ENCODE data around the gene SF3B5.

Gene SF3B5

DNA sequence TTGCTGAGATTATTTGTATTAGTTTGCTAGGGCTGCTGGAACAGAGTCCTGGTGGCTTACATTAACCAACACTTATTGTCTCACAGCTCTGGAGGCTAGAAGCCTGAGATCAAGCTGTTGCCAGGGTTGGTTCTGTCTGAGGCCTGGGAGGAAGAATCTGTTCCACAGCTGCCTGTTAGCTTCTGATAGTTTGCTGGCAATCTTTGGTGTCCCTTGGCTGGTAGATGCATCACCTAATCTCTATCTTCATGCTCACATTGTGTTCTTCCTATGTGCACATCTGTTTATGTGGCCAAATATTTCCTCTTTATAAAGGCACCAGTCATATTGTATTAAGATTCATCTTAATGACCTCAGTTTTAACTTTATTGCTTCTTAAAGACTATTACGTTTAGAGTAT lies 19.5 kb downstream of the SF3B5 start:
- no peaks in the 10 kb centered on the region for H3K9me3 Mint-ChIP-seq

DNA sequence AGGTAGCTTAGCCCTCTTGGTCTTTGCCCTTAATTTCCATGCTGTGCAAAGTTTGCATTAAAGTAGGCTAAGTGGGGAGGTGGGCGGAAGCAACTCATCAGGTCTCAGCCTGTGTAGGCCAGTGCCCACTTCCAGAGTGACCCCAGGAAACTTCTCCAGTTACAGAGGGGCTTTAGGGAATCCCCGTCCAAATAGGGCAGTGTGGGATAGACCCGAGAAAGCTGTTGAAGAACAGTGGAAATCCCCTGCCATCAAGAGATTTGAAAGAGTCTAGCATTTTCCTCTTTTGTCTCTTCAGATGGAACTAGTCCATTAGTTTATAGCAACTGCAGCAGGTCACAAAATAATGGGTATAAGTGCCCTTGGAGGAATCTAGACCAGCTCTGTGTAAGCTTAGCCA lies 20.2 kb downstream of the SF3B5 start:
- Mint-ChIP-seq H3K9me3 (no peaks in the 10 kb centered on the region), H3K27ac (no peak overlapping the region)

More for the DNA sequence above, 19.5 kb downstream of the SF3B5 start:
- Mint-ChIP-seq H3K36me3 (ENCODE audit: low read depth) (no peaks in the 10 kb centered on the region), H3K27ac (no peak overlapping the region), H3K27me3 (ENCODE audit: low read depth, poor library complexity) (peaks cover 23% of the 10 kb centered on the region), H3K4me3 (no peak overlapping the region), H3K4me1 (no peaks in the 10 kb centered on the region)
- no peak for DNase-seq
- TF ChIP-seq, protein P1, sequence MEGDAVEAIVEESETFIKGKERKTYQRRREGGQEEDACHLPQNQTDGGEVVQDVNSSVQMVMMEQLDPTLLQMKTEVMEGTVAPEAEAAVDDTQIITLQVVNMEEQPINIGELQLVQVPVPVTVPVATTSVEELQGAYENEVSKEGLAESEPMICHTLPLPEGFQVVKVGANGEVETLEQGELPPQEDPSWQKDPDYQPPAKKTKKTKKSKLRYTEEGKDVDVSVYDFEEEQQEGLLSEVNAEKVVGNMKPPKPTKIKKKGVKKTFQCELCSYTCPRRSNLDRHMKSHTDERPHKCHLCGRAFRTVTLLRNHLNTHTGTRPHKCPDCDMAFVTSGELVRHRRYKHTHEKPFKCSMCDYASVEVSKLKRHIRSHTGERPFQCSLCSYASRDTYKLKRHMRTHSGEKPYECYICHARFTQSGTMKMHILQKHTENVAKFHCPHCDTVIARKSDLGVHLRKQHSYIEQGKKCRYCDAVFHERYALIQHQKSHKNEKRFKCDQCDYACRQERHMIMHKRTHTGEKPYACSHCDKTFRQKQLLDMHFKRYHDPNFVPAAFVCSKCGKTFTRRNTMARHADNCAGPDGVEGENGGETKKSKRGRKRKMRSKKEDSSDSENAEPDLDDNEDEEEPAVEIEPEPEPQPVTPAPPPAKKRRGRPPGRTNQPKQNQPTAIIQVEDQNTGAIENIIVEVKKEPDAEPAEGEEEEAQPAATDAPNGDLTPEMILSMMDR (IDR thresholded peaks at IDR 0.05) = no peak

DNA sequence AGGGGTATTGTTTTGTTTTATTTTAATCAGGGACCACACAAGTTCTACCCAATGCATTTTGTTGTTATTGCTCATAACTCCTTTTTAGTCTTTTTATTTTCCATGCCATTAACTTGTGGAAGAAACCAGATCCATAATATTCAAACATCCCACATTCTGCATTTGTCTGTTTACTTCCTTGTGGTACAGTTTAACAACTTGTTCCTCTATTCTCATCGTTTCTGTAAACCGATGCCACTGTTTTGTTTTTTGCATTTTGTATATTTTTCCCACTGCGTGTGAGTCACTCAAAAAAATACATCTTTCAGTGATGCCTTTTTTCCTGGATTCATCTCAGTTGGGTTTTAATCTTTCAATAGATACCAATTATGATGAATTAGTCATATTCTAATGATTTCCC lies 22.3 kb downstream of the SF3B5 start:
- H3K9me3 Mint-ChIP-seq = no peaks in the 10 kb centered on the region
- H3K4me3 Mint-ChIP-seq = no peak overlapping the region
- DNase-seq = no peak
- TF ChIP-seq, protein P1 (IDR thresholded peaks at IDR 0.05) = no peak
- no peaks in the 10 kb centered on the region for H3K36me3 Mint-ChIP-seq (ENCODE audit: low read depth)
- H3K27me3 Mint-ChIP-seq (ENCODE audit: low read depth, poor library complexity) = peaks cover 40% of the 10 kb centered on the region
- H3K4me1 Mint-ChIP-seq = no peaks in the 10 kb centered on the region
- H3K27ac Mint-ChIP-seq = no peak overlapping the region

More for the DNA sequence above, 20.2 kb downstream of the SF3B5 start:
- Mint-ChIP-seq H3K27me3 (ENCODE audit: low read depth, poor library complexity) (peaks cover 27% of the 10 kb centered on the region), H3K4me3 (no peak overlapping the region), H3K4me1 (no peaks in the 10 kb centered on the region), H3K36me3 (ENCODE audit: low read depth) (no peaks in the 10 kb centered on the region)
- TF ChIP-seq, protein P1 (IDR thresholded peaks at IDR 0.05) = no peak
- DNase-seq = no peak

DNA sequence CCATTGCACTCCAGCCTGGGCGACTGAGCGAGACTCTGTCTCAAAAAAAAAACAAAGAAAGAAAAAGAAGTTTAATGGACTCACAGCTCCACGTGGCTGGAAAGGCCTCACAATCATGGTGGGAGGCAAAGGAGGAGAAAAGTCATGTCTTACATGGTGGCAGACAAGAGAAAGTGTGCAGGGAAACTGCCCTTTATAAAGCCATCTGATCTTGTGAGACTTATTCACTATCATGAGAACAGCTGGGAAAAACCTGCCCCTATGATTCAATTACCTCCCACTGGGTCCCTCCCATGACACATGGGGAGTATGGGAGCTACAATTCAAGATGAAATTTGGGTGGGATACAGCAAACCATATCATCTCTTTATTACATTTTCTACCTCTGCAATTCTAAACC lies 25.9 kb downstream of the SF3B5 start:
- no peak for DNase-seq
- no peak overlapping the region for H3K27ac Mint-ChIP-seq
- no peaks in the 10 kb centered on the region for H3K9me3 Mint-ChIP-seq
- peaks cover 69% of the 10 kb centered on the region for H3K27me3 Mint-ChIP-seq (ENCODE audit: low read depth, poor library complexity)
- TF ChIP-seq, protein P1 (IDR thresholded peaks at IDR 0.05) = no peak
- no peak overlapping the region for H3K4me3 Mint-ChIP-seq
- H3K4me1 Mint-ChIP-seq = no peaks in the 10 kb centered on the region
- no peaks in the 10 kb centered on the region for H3K36me3 Mint-ChIP-seq (ENCODE audit: low read depth)

DNA sequence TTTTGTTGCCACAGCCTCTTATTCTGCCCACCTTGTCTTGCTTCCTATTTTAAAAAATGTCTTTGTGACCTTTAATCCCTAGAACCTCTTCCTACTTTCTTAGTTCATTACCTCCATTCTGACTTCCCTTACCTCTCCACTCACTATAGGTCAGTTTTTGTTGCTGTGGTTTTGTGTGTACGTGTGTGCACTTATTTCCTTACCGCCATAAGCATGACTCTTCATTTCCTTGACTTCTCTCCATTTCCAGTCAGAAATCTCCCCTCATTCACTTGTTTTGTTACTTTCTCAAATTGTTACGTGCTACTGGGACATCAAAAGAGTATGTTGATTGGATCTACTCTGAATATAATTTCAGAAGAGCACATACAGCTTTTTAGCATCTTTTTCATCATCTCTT lies 26.6 kb downstream of the SF3B5 start:
- Mint-ChIP-seq H3K4me1 (peaks cover under 1% of the 10 kb centered on the region), H3K36me3 (ENCODE audit: low read depth) (no peaks in the 10 kb centered on the region), H3K9me3 (no peaks in the 10 kb centered on the region), H3K27ac (no peak overlapping the region), H3K27me3 (ENCODE audit: low read depth, poor library complexity) (peaks cover 73% of the 10 kb centered on the region), H3K4me3 (no peak overlapping the region)
- TF ChIP-seq, protein P1 (IDR thresholded peaks at IDR 0.05) = no peak
- no peak for DNase-seq

DNA sequence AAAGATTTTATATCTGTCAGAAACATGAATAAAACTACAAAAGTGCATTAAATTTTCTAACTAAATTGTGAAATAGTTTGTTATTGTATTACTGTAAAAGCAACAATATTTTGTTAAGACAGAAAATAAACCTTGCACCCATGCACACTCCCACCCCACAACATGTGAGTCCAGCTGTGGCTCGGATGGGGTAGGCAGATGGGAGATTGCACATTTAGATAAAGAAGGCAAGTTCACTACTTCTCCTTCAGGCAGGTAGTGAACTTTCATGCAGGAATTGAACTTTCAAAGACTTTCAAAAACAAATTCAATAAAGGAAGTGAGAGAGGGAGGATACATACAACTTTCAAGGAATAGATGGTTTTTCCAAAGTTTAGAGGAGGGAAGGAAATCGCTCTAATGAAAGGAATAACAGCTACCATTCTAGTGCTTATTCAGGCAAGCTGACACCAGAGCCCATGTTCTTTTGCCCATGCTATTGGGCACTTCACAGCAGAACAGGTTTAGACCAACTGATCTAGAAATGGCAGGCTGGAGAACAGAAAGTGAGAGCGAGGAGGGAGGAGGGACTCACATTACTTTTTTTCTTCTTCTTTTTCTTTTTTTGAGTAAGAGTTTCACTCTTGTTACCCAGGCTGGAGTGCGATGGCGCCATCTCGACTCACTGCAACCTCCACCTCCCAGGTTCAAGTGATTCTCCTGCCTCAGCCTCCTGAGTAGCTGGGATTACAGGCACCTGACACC lies 28.5 kb downstream of the SF3B5 start:
- TF ChIP-seq, protein P1 (IDR thresholded peaks at IDR 0.05) = no peak
- Mint-ChIP-seq H3K27me3 (ENCODE audit: low read depth, poor library complexity) (peaks cover 87% of the 10 kb centered on the region), H3K27ac (no peak overlapping the region), H3K36me3 (ENCODE audit: low read depth) (no peaks in the 10 kb centered on the region), H3K9me3 (no peaks in the 10 kb centered on the region), H3K4me3 (no peak overlapping the region), H3K4me1 (peaks cover 12% of the 10 kb centered on the region)
- DNase-seq = no peak

Data from nephron progenitor cell (in vitro differentiated cells).